Omental fat pad (tissue), 4 donors: Measurements from ENCODE around the gene PLAC8. TPM values are rescaled to one million over a fixed set of nuclear protein-coding genes. Genes with fewer than 3 reads are reported as not detected.
"Not testable (repeated sequence)": the region's sequence is repeated elsewhere in the genome, so short reads cannot be mapped to it uniquely, and the experiment has no call there.

Source experiments
- ATAC-seq: fragments of 150-250 bp; one replicate; pipeline ENCODE4 v1.9.1; 2016; ENCODE audit warnings: mild to moderate bottlenecking, moderate library complexity; ENCODE audit not compliant: low FRiP score
- DNase-seq: peaks from one replicate; pipeline ENCODE4 v3.0.0-alpha.2; 2019; ENCODE audit warnings: low spot score
- CTCF ChIP-seq, 3 donors: fragments of 450-650 bp; IDR thresholded peaks; one replicate each; pipeline ENCODE4 v1.5.1; 2016 to 2017; ENCODE audit warnings: antibody characterized with exemption in 3 of 3, mild to moderate bottlenecking in 3 of 3, moderate library complexity in 2 of 3
- total RNA-seq, 4 donors: library from RNA; depleted of rRNA; stranded (reverse); fragments of >200 nt; gene quantifications; one replicate each; pipeline ENCODE4 v1.1.0, GENCODE V29; 2016

Gene PLAC8
- total RNA-seq, 4 donors from 2014 or later = 2.6 to 7.6 (median 3.9) TPM

- DNase-seq = no peak
- TF ChIP-seq CTCF (IDR thresholded peaks at IDR 0.05) = no peak
- ATAC-seq = no peak
These were observed 47.4 kb downstream of the PLAC8 start for GRCh38 chr4:83067058-83067639.

- ATAC-seq = no peak
- no peak for TF ChIP-seq CTCF (IDR thresholded peaks at IDR 0.05)
- no peak for DNase-seq
These were observed 49.3 kb downstream of the PLAC8 start for GRCh38 chr4:83065266-83065665.

- no peak for TF ChIP-seq CTCF (IDR thresholded peaks at IDR 0.05)
- ATAC-seq = no peak
- DNase-seq = no peak
These were observed 51.8 kb downstream of the PLAC8 start for GRCh38 chr4:83062739-83063138.

- no peak for TF ChIP-seq CTCF (IDR thresholded peaks at IDR 0.05)
- DNase-seq = no peak
- ATAC-seq = no peak
These were observed 59.6 kb downstream of the PLAC8 start for GRCh38 chr4:83054928-83055327.

- ATAC-seq, DNase-seq: not testable (repeated sequence)
These were observed 65.7 kb downstream of the PLAC8 start for GRCh38 chr4:83048781-83049180.

- DNase-seq (no peak), ATAC-seq (no peak)
- TF ChIP-seq CTCF (IDR thresholded peaks at IDR 0.05) = no peak
These were observed 67.6 kb downstream of the PLAC8 start for GRCh38 chr4:83046693-83047473.

GRCh38 chr4:83043801-83044407 is 70.6 kb downstream of the PLAC8 start:
- TF ChIP-seq CTCF (IDR thresholded peaks at IDR 0.05) = no peak
- ATAC-seq (peak; percentile 54), DNase-seq (no peak)

- DNase-seq, ATAC-seq: not testable (repeated sequence)
These were observed 71.4 kb downstream of the PLAC8 start for GRCh38 chr4:83043157-83043556.
